ENCODE data around the gene AGXT2. TPM values are rescaled to one million over a fixed set of nuclear protein-coding genes. Genes with fewer than 3 reads are reported as not detected.

Gene AGXT2
- total and polyA plus RNA-seq, 12 donors: not detected

- ATAC-seq: no peak
- DNase-seq: no peak
- Histone ChIP-seq H3K4me1 (no peaks in the 10 kb centered on the region), H3K27ac (no peak overlapping the region), H3K4me3 (no peak overlapping the region), H3K27me3 (peaks cover 0 to 39% (median 10%) of the 10 kb centered on the region in 7 donors), H3K9me3 (no peaks in the 10 kb centered on the region), H3K36me3 (no peaks in the 10 kb centered on the region)
- TF ChIP-seq CTCF (IDR thresholded peaks at IDR 0.05): no peak
- intact Hi-C loops (cut with DNase I): no loop called here
- WGBS, 2 donors: 42 to 54% methylated on average over 4 of the region's 4 CpGs
These were observed 18.4 kb downstream of the AGXT2 start for GRCh38 chr5:35029333-35029732.

DNA sequence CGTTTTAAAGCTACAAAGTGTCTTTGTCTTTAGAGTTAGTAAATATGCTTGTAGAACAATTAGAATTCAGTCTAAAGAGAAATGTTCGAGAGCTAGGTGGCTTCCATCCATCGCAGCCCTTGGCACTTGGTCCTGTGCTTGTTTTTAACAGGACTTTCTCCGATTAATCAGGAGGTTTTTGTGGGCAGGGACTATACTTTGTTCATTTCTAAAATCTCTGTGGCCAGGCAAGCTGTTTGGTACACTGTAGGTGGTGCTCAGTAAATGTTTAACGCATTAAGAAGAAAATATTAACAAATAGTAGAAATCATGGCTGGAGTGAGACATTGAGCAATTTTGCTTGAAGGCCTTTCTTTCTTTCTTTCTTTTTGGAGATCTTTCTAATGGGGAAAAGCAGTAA, 20.8 kb downstream of the AGXT2 start:
- no peak overlapping the region for H3K27ac ChIP-seq
- H3K36me3 ChIP-seq: no peaks in the 10 kb centered on the region
- WGBS, 2 donors: 84 to 91% methylated on average over 5 of the region's 5 CpGs
- ATAC-seq (no peak), DNase-seq (no peak)
- H3K27me3 ChIP-seq: peaks cover 0 to 27% (median 6%) of the 10 kb centered on the region in 7 donors
- intact Hi-C loops (cut with DNase I): no loop called here
- TF ChIP-seq CTCF (IDR thresholded peaks at IDR 0.05): no peak
- H3K9me3 ChIP-seq: no peaks in the 10 kb centered on the region
- no peak overlapping the region for H3K4me3 ChIP-seq
- no peaks in the 10 kb centered on the region for H3K4me1 ChIP-seq

DNA sequence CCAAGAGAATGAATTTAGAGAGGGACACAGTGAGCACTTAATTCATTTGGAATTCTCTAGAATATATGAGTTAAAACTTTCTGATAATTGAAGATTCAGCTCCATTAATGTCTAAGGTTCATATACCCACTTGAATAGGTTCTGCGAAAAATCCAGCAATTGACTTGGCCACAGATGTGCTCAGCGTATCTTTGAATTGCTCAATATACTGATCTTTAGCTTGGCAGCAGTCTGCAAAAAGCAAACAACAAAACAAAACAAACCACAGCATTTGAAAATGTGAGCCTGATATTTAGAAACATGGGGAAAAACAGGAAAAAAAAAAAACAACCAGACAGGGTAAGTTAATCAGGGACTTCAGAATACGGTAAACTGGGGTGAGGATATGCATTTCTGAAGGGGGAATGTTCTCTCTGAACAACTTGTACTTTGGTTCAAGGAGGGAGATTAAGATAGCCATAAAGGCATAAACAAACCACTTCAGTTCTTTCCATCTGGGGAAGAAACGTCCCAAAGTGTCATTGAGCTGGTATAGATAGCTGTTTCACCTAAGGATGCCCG, 21.4 kb downstream of the AGXT2 start:
- Histone ChIP-seq H3K36me3 (no peaks in the 10 kb centered on the region), H3K4me1 (no peaks in the 10 kb centered on the region), H3K9me3 (no peaks in the 10 kb centered on the region), H3K27me3 (peaks cover 0 to 27% (median 6%) of the 10 kb centered on the region in 7 donors), H3K4me3 (no peak overlapping the region), H3K27ac (no peak overlapping the region)
- no peak for TF ChIP-seq CTCF (IDR thresholded peaks at IDR 0.05)
- intact Hi-C loops (cut with DNase I): no loop called here
- WGBS, 2 donors: 66 to 74% methylated on average over 5 of the region's 5 CpGs
- ATAC-seq: no peak
- no peak for DNase-seq

- DNase-seq: no peak
These were observed 22.7 kb downstream of the AGXT2 start for GRCh38 chr5:35024911-35025510.

More at GRCh38 chr5:35024911-35025510, 22.7 kb downstream of the AGXT2 start:
- intact Hi-C loops (cut with DNase I): no loop called here
- peaks cover 0 to 27% (median 6%) of the 10 kb centered on the region in 7 donors for H3K27me3 ChIP-seq
- no peaks in the 10 kb centered on the region for H3K4me1 ChIP-seq
- H3K36me3 ChIP-seq: no peaks in the 10 kb centered on the region
- no peak overlapping the region for H3K27ac ChIP-seq
- H3K9me3 ChIP-seq: no peaks in the 10 kb centered on the region
- TF ChIP-seq CTCF (IDR thresholded peaks at IDR 0.05): no peak
- no peak for ATAC-seq
- 82% methylated on average over 10 of the region's 10 CpGs for WGBS, 2 donors
- no peak overlapping the region for H3K4me3 ChIP-seq

Measured in heart right ventricle (tissue), 16 donors.